Liver (tissue), 9 donors: ENCODE results near the gene KCNJ1. TPM values are rescaled to one million over a fixed set of nuclear protein-coding genes. Genes with fewer than 3 reads are reported as not detected.
A peak's percentile ranks its signal among the peaks of the same experiment; 100 is the strongest.

ENCODE experiments used
- DNase-seq: peaks from one replicate; pipeline ENCODE4 v3.0.0-alpha.2; 2017; ENCODE audit warnings: low spot score
- H3K27ac ChIP-seq, 2 donors: one replicate each; pipeline ENCODE4 v1.7.0; 2013; ENCODE audit warnings: inconsistent platforms in 2 of 2, low read length in 2 of 2, control low read depth in 1 of 2, low read depth in 1 of 2, mild to moderate bottlenecking in 1 of 2
- H3K27me3 ChIP-seq, 4 donors: one replicate each; pipeline versions ENCODE4 v1.6.1 to v1.7.0; 2013; ENCODE audit warnings: low read length in 3 of 4, inconsistent platforms in 1 of 4, mild to moderate bottlenecking in 1 of 4, moderate library complexity in 1 of 4; ENCODE audit not compliant: control insufficient read depth in 4 of 4, insufficient read depth in 4 of 4
- H3K36me3 ChIP-seq, 4 donors: one replicate each; pipeline versions ENCODE4 v1.6.1 to v1.7.0; 2013; ENCODE audit warnings: low read length in 3 of 4, mild to moderate bottlenecking in 3 of 4, low read depth in 1 of 4, moderate library complexity in 1 of 4; ENCODE audit not compliant: control insufficient read depth in 4 of 4, insufficient read depth in 3 of 4
- H3K4me1 ChIP-seq, 4 donors: one replicate each; pipeline versions ENCODE4 v1.6.1 to v1.7.0; 2013; ENCODE audit warnings: low read length in 3 of 4, mild to moderate bottlenecking in 3 of 4, moderate library complexity in 1 of 4; ENCODE audit not compliant: control insufficient read depth in 4 of 4, insufficient read depth in 4 of 4
- H3K4me3 ChIP-seq, 3 donors: one replicate each; pipeline versions ENCODE4 v1.6.1 to v1.7.0; 2013; ENCODE audit warnings: low read length in 3 of 3, control low read depth in 1 of 3, low read depth in 1 of 3, mild to moderate bottlenecking in 1 of 3
- H3K9ac ChIP-seq, 2 donors: one replicate each; pipeline ENCODE4 v1.7.0; 2013; ENCODE audit warnings: low read length in 2 of 2, mild to moderate bottlenecking in 2 of 2, moderate library complexity in 2 of 2, control low read depth in 1 of 2, low read depth in 1 of 2
- H3K9me3 ChIP-seq, 4 donors: one replicate each; pipeline versions ENCODE4 v1.6.1 to v1.7.0; 2013; ENCODE audit warnings: low read length in 3 of 4; ENCODE audit not compliant: control insufficient read depth in 4 of 4
- CTCF ChIP-seq: fragments of 150-350 bp; IDR thresholded peaks from 2 replicates; pipeline ENCODE4 v1.5.1; 2017; ENCODE audit warnings: improper control_type of control experiment, low read depth, low read length; ENCODE audit not compliant: missing input control
- EGR1 ChIP-seq, 2 donors: IDR thresholded peaks; 2 replicates each; pipeline ENCODE4 v1.6.1; 2016 to 2018; ENCODE audit warnings: antibody characterized with exemption in 2 of 2, low read depth in 2 of 2
- FOXA2 ChIP-seq: IDR thresholded peaks from 2 replicates; pipeline ENCODE4 v1.6.1; 2016; ENCODE audit warnings: antibody characterized with exemption
- GABPA ChIP-seq, 2 donors: IDR thresholded peaks in 1 of 2; conservative IDR thresholded peaks in 1 of 2; 2 replicates each; pipeline ENCODE4 v1.6.1; 2016; ENCODE audit warnings: antibody characterized with exemption in 2 of 2, mild to moderate bottlenecking in 1 of 2, moderate library complexity in 1 of 2
- HNF4A ChIP-seq, 2 donors: conservative IDR thresholded peaks; 2 replicates each; pipeline ENCODE4 v1.6.1; 2016; ENCODE audit warnings: antibody characterized with exemption in 2 of 2, mild to moderate bottlenecking in 2 of 2
- RXRA ChIP-seq, 2 donors: IDR thresholded peaks; 2 replicates each; pipeline ENCODE4 v1.6.1; 2017 to 2018; ENCODE audit warnings: antibody characterized with exemption in 2 of 2, mild to moderate bottlenecking in 1 of 2
- TAF1 ChIP-seq: conservative IDR thresholded peaks from 2 replicates; pipeline ENCODE4 v1.6.1; 2016; ENCODE audit warnings: antibody characterized with exemption, mild to moderate bottlenecking
- WGBS: extraction: QIAGEN DNeasy Blood & Tissue Kit; methylation state at CpG from one replicate; pipeline ENCODE4 v1.1.7; 2013; 5-methylcytosine and 5-hydroxymethylcytosine counted together
- polyA plus RNA-seq, 2 donors: library from polyadenylated mRNA; stranded (reverse) in 1 of 2; unstranded in 1 of 2; fragments of 200-250 nt in 1 of 2; fragments of >200 nt in 1 of 2; fragmentation: Nextera tagmentation in 1 of 2; extraction: Ambion mirVana in 1 of 2; gene quantifications; one replicate each; pipeline versions ENCODE4 v1.2.1 to v1.2.3, GENCODE V29; 2013 to 2015
- total RNA-seq, 2 donors: library from RNA; depleted of rRNA; stranded (reverse); fragments of >200 nt; gene quantifications; one replicate each; pipeline ENCODE4 v1.2.3, GENCODE V29; 2014
- TF ChIP-seq, protein P1 (sequence below): IDR thresholded peaks from 2 replicates; pipeline ENCODE4 v1.6.1; 2016; ENCODE audit warnings: antibody characterized with exemption, mild to moderate bottlenecking
- TF ChIP-seq, protein P2 (sequence below): IDR thresholded peaks from 2 replicates; pipeline ENCODE4 v1.6.1; 2016; ENCODE audit warnings: antibody characterized with exemption
- donor health status: healthy.
- donor health status: healthy.
- donor health status: healthy.
- donor health status: healthy.
- donor health status: healthy.

KCNJ1 gene
- total and polyA plus RNA-seq, 4 donors = 0.14 to 0.23 TPM; not detected in 2

- TF ChIP-seq, protein P1, sequence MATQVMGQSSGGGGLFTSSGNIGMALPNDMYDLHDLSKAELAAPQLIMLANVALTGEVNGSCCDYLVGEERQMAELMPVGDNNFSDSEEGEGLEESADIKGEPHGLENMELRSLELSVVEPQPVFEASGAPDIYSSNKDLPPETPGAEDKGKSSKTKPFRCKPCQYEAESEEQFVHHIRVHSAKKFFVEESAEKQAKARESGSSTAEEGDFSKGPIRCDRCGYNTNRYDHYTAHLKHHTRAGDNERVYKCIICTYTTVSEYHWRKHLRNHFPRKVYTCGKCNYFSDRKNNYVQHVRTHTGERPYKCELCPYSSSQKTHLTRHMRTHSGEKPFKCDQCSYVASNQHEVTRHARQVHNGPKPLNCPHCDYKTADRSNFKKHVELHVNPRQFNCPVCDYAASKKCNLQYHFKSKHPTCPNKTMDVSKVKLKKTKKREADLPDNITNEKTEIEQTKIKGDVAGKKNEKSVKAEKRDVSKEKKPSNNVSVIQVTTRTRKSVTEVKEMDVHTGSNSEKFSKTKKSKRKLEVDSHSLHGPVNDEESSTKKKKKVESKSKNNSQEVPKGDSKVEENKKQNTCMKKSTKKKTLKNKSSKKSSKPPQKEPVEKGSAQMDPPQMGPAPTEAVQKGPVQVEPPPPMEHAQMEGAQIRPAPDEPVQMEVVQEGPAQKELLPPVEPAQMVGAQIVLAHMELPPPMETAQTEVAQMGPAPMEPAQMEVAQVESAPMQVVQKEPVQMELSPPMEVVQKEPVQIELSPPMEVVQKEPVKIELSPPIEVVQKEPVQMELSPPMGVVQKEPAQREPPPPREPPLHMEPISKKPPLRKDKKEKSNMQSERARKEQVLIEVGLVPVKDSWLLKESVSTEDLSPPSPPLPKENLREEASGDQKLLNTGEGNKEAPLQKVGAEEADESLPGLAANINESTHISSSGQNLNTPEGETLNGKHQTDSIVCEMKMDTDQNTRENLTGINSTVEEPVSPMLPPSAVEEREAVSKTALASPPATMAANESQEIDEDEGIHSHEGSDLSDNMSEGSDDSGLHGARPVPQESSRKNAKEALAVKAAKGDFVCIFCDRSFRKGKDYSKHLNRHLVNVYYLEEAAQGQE = peak; percentile 65
- TF ChIP-seq TAF1 = no peak
- peak; percentile 70 to 90 for TF ChIP-seq RXRA (IDR thresholded peaks at IDR 0.05)
Observed at GRCh38 chr11:128900468-128900867, 33.4 kb upstream of the KCNJ1 start (continued).

- TF ChIP-seq FOXA2 = no peak
- no peak for TF ChIP-seq CTCF
- TF ChIP-seq GABPA (IDR thresholded peaks at IDR 0.05 in 1 of 2, conservative IDR thresholded peaks at IDR 0.05 in 1 of 2) = no peak
- no peak for TF ChIP-seq TAF1
- TF ChIP-seq EGR1 (IDR thresholded peaks at IDR 0.05; ENCODE audit: low read depth in 2 of 2) = no peak
- peak; percentile 31 to 49 for TF ChIP-seq HNF4A (conservative IDR thresholded peaks at IDR 0.05)
- TF ChIP-seq, protein P1 = no peak
- TF ChIP-seq RXRA (IDR thresholded peaks at IDR 0.05) = peak; percentile 15 to 54
- TF ChIP-seq, protein P2, sequence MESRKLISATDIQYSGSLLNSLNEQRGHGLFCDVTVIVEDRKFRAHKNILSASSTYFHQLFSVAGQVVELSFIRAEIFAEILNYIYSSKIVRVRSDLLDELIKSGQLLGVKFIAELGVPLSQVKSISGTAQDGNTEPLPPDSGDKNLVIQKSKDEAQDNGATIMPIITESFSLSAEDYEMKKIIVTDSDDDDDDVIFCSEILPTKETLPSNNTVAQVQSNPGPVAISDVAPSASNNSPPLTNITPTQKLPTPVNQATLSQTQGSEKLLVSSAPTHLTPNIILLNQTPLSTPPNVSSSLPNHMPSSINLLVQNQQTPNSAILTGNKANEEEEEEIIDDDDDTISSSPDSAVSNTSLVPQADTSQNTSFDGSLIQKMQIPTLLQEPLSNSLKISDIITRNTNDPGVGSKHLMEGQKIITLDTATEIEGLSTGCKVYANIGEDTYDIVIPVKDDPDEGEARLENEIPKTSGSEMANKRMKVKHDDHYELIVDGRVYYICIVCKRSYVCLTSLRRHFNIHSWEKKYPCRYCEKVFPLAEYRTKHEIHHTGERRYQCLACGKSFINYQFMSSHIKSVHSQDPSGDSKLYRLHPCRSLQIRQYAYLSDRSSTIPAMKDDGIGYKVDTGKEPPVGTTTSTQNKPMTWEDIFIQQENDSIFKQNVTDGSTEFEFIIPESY = no peak
- Histone ChIP-seq H3K9me3 (no peaks in the 10 kb centered on the region), H3K4me1 (peaks cover 8 to 50% (median 41%) of the 10 kb centered on the region in 4 donors), H3K4me3 (no peak overlapping the region), H3K36me3 (no peaks in the 10 kb centered on the region), H3K9ac (no peak overlapping the region), H3K27me3 (peaks cover 0 to 6% (median 0%) of the 10 kb centered on the region in 4 donors), H3K27ac (peak overlapping the region in 1 of 2 donors; percentile 6)
- DNase-seq = no peak
- WGBS = 54% methylated on average over 13 of the region's 13 CpGs
Observed at GRCh38 chr11:128898580-128899344, 31.7 kb upstream of the KCNJ1 start.
